ENCODE measurements around the gene APLP1. TPM values are rescaled to one million over a fixed set of nuclear protein-coding genes. Genes with fewer than 3 reads are reported as not detected.

Gene APLP1
- total RNA-seq, 1 experiment from 2014 or later: 15.5 TPM

DNA sequence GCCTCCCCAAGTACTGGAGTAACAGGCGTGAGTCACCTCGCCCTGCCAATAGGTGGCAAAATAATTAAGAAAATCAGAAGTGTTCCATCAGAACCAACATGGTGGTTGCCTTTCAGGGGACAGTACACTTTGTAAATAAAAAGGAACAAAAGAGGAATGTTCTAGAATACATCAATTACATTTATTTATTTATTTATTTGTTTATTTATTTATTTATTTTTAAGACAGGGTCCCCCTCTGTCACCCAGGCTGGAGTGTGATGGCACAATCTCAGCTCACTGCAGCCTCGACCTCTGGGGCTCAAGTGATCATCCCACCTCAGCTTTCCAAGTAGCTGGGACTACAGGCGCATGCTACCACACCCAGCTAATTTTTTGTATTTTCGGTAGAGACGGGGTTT is 52.6 kb downstream of the APLP1 start:
- H3K27ac Mint-ChIP-seq: no peak overlapping the region
- ChIA-PET CTCF (no interaction called here), POLR2A (no interaction called here)
- H3K4me3 Mint-ChIP-seq: no peak overlapping the region
- ATAC-seq (no peak), DNase-seq (ENCODE audit: low spot score) (no peak)
- TF ChIP-seq, protein P1, sequence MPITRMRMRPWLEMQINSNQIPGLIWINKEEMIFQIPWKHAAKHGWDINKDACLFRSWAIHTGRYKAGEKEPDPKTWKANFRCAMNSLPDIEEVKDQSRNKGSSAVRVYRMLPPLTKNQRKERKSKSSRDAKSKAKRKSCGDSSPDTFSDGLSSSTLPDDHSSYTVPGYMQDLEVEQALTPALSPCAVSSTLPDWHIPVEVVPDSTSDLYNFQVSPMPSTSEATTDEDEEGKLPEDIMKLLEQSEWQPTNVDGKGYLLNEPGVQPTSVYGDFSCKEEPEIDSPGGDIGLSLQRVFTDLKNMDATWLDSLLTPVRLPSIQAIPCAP (CRISPR knock-in tag; IDR thresholded peaks at IDR 0.05): no peak
- TF ChIP-seq MXD4 (CRISPR knock-in tag; IDR thresholded peaks at IDR 0.05; ENCODE audit: borderline replicate concordance) (no peak), FOXP1 (CRISPR knock-in tag; IDR thresholded peaks at IDR 0.05; ENCODE audit: borderline replicate concordance) (no peak), ETV6 (CRISPR knock-in tag; IDR thresholded peaks at IDR 0.05) (no peak), SP1 (CRISPR knock-in tag; conservative IDR thresholded peaks at IDR 0.05) (no peak), NFYB (CRISPR knock-in tag; conservative IDR thresholded peaks at IDR 0.05; ENCODE audit: low read depth) (no peak), CREM (CRISPR knock-in tag; IDR thresholded peaks at IDR 0.05) (no peak), TP53 (CRISPR knock-in tag; IDR thresholded peaks at IDR 0.05) (no peak), NFATC4 (CRISPR knock-in tag; IDR thresholded peaks at IDR 0.05) (no peak), TCF7 (CRISPR knock-in tag; IDR thresholded peaks at IDR 0.05; ENCODE audit: low read depth) (no peak), FOXK1 (CRISPR knock-in tag; IDR thresholded peaks at IDR 0.05) (no peak), SOX15 (CRISPR knock-in tag; IDR thresholded peaks at IDR 0.05) (no peak), TEAD1 (CRISPR knock-in tag; IDR thresholded peaks at IDR 0.05) (no peak), ATF1 (CRISPR knock-in tag; IDR thresholded peaks at IDR 0.05) (no peak)
- TF ChIP-seq, protein P2, sequence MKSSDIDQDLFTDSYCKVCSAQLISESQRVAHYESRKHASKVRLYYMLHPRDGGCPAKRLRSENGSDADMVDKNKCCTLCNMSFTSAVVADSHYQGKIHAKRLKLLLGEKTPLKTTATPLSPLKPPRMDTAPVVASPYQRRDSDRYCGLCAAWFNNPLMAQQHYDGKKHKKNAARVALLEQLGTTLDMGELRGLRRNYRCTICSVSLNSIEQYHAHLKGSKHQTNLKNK (CRISPR knock-in tag; IDR thresholded peaks at IDR 0.05): no peak
- TF ChIP-seq, protein P3, sequence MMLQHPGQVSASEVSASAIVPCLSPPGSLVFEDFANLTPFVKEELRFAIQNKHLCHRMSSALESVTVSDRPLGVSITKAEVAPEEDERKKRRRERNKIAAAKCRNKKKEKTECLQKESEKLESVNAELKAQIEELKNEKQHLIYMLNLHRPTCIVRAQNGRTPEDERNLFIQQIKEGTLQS (CRISPR knock-in tag; conservative IDR thresholded peaks at IDR 0.05): no peak
- TF ChIP-seq, protein P4, sequence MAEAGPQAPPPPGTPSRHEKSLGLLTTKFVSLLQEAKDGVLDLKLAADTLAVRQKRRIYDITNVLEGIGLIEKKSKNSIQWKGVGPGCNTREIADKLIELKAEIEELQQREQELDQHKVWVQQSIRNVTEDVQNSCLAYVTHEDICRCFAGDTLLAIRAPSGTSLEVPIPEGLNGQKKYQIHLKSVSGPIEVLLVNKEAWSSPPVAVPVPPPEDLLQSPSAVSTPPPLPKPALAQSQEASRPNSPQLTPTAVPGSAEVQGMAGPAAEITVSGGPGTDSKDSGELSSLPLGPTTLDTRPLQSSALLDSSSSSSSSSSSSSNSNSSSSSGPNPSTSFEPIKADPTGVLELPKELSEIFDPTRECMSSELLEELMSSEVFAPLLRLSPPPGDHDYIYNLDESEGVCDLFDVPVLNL (CRISPR knock-in tag; IDR thresholded peaks at IDR 0.05; ENCODE audit: borderline replicate concordance, low read depth): no peak
- TF ChIP-seq, protein P5, sequence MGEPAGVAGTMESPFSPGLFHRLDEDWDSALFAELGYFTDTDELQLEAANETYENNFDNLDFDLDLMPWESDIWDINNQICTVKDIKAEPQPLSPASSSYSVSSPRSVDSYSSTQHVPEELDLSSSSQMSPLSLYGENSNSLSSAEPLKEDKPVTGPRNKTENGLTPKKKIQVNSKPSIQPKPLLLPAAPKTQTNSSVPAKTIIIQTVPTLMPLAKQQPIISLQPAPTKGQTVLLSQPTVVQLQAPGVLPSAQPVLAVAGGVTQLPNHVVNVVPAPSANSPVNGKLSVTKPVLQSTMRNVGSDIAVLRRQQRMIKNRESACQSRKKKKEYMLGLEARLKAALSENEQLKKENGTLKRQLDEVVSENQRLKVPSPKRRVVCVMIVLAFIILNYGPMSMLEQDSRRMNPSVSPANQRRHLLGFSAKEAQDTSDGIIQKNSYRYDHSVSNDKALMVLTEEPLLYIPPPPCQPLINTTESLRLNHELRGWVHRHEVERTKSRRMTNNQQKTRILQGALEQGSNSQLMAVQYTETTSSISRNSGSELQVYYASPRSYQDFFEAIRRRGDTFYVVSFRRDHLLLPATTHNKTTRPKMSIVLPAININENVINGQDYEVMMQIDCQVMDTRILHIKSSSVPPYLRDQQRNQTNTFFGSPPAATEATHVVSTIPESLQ (CRISPR knock-in tag; IDR thresholded peaks at IDR 0.05): no peak
- TF ChIP-seq, protein P6, sequence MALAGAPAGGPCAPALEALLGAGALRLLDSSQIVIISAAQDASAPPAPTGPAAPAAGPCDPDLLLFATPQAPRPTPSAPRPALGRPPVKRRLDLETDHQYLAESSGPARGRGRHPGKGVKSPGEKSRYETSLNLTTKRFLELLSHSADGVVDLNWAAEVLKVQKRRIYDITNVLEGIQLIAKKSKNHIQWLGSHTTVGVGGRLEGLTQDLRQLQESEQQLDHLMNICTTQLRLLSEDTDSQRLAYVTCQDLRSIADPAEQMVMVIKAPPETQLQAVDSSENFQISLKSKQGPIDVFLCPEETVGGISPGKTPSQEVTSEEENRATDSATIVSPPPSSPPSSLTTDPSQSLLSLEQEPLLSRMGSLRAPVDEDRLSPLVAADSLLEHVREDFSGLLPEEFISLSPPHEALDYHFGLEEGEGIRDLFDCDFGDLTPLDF (CRISPR knock-in tag; IDR thresholded peaks at IDR 0.05): no peak
- TF ChIP-seq, protein P7, sequence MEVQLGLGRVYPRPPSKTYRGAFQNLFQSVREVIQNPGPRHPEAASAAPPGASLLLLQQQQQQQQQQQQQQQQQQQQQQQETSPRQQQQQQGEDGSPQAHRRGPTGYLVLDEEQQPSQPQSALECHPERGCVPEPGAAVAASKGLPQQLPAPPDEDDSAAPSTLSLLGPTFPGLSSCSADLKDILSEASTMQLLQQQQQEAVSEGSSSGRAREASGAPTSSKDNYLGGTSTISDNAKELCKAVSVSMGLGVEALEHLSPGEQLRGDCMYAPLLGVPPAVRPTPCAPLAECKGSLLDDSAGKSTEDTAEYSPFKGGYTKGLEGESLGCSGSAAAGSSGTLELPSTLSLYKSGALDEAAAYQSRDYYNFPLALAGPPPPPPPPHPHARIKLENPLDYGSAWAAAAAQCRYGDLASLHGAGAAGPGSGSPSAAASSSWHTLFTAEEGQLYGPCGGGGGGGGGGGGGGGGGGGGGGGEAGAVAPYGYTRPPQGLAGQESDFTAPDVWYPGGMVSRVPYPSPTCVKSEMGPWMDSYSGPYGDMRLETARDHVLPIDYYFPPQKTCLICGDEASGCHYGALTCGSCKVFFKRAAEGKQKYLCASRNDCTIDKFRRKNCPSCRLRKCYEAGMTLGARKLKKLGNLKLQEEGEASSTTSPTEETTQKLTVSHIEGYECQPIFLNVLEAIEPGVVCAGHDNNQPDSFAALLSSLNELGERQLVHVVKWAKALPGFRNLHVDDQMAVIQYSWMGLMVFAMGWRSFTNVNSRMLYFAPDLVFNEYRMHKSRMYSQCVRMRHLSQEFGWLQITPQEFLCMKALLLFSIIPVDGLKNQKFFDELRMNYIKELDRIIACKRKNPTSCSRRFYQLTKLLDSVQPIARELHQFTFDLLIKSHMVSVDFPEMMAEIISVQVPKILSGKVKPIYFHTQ (CRISPR knock-in tag; IDR thresholded peaks at IDR 0.05): no peak
- H3K4me1 Mint-ChIP-seq: peaks cover 9% of the 10 kb centered on the region
- 0 out of 2 replicates have a peak, but pooled peaks cover 6% of the 10 kb centered on the region for H3K36me3 Mint-ChIP-seq
- peaks cover 7% of the 10 kb centered on the region for H3K27me3 Mint-ChIP-seq (ENCODE audit: low read depth)
- peaks cover 14% of the 10 kb centered on the region for H3K9me3 Mint-ChIP-seq

All from WTC11 (cell line).